GM21529 (cell line): ENCODE measurements around the gene CLDN3.
"Not testable (repeated sequence)": the region's sequence is repeated elsewhere in the genome, so short reads cannot be mapped to it uniquely, and the experiment has no call there.

ENCODE experiments used
- ATAC-seq: cut with Tn5 transposase; IDR thresholded peaks from one replicate; pipeline ENCODE4 v1.9.1; 2021; ENCODE audit not compliant: unreplicated experiment

The CLDN3 gene

GRCh38 chr7:73738220-73738611, 31.9 kb downstream of the CLDN3 start:
- ATAC-seq = peak; percentile 13

DNA sequence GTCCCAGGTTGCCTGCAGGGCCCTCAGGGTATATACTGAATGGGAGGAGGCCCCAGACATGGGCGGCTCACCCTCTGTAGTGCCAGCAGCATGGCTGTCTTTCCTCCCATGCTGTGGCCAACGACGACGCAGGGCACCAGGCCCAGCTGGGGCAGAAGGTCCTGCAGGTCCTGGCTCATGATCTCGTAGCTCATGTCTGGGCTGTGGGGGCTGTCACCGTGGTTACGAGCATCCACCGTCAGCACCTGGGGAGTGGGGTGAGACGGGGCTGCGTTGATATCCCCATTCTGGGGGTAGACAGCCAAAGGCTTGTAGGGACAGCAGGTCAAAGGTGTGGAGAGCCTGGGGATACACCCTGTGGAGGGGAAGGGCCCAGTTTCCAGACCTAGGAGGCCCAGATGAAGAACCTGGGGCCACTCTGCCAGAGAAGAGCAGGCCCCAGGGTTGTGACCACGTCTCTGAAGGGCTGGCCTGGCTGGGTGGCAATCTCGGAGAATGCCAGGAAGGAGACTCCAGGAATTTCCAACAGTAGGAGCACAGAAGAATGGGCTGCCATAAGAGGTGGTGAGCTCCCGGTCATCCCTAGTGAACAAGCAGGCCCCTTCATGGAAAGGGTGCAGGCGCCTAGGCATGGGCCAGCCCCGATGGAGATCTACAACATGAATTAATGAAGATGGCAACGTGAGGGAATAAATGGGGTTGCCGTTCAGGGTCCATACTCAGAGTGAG, 32.4 kb downstream of the CLDN3 start:
- ATAC-seq = no peak

DNA sequence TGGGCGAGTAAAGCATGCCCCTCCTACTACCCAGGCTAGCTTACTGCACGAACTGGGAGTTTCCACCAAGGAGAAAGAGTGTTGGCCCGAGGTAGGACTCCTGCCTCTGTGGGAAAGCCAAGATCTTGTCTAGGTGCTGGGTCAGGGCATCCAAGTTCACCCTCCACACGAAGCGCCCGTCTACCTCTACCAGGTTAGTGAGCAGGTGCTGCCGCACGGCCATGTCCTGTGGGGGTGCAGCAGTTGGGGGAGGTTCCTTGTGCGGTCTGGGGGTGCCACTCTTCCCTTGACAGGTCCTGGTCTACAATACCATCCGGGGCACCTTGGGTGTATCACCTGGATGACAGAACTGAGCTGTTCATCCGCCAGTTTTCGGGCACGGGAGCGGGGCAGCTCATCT, 33.2 kb downstream of the CLDN3 start:
- no peak for ATAC-seq

- ATAC-seq = no peak
These were observed 34.6 kb downstream of the CLDN3 start for GRCh38 chr7:73735528-73735905.

GRCh38 chr7:73734619-73735527, 35.2 kb downstream of the CLDN3 start:
- ATAC-seq = peak; percentile 46

- ATAC-seq = no peak
These were observed 37.7 kb downstream of the CLDN3 start for GRCh38 chr7:73732397-73732796.

- ATAC-seq = no peak
These were observed 39.6 kb downstream of the CLDN3 start for GRCh38 chr7:73730485-73730884.

DNA sequence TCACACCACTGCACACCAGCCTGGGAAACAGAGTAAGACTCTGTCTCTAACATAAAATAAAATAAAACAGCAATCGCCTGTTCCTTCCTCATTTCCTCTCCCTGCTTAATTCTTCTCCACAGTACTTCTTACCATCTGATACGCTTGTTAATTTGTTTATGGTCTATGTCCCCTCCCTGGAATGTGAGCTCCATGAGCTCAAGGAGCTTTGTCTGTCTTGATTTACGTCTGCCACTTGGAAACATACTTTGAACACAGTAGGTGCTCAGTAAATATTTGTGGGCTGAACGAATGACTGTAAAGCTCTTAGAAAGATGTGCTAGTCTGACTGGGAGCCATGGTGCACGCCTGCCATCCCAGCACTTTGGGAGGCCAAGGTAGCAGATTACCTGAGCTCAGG, 41.5 kb downstream of the CLDN3 start:
- ATAC-seq = no peak

DNA sequence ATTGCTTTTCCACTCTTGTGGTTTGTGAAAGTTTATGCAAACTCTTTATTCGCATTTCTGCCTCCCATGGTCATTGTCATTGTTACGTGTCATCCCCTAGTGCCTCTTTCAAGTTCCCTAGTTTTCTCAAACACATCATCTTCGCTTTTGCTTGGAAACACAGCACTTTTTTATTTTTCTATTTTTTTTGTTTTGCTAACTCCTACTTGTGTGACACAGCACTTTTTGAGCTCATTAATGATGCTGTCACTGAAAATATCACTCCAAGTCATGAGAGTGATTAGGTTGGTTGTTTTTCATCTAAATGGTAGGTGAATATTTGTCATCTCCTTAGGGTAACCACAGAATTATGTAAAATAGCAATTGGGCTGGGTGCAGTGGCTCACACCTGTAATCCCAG, 42.1 kb downstream of the CLDN3 start:
- ATAC-seq = no peak

DNA sequence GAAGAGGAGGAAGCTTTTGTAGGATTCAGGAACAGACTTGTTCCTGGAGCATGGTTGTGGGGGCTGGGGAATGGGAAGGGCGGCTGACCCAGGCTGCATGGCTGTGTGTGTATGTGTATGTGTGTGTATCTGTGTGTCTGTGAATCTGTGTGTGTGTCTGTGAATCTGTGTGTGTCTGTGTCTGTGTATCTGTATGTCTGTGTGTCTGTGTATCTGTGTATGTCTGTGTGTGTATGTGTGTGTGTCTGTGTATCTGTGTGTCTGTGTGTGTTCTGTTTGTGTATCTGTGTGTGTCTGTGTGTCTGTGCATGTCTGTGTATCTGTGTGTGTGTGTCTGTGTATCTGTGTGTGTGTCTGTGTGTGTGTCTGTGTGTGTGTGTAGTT, 44.0 kb downstream of the CLDN3 start:
- peak; percentile 17 for ATAC-seq

GRCh38 chr7:73723813-73724212, 46.3 kb downstream of the CLDN3 start:
- ATAC-seq = no peak

DNA sequence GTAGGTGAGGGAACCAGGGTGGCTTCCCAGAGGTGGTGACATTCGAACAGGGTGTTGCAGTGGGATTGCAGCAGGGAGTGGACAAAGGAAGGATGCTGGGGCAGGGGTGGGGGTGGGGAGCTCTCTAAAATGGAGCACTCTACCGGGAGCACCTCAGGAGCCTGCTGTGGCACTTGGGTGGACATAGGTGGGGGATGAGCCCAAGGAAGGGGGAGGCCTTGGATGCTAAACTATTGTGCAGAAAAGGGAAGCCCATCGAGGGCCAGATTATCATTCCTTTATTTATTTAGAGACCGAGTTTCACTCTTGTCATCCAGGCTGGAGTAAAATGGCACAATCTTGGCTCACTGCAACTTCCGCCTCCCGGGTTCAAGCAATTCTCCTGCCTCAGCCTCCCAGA, 47.3 kb downstream of the CLDN3 start:
- no peak for ATAC-seq

DNA sequence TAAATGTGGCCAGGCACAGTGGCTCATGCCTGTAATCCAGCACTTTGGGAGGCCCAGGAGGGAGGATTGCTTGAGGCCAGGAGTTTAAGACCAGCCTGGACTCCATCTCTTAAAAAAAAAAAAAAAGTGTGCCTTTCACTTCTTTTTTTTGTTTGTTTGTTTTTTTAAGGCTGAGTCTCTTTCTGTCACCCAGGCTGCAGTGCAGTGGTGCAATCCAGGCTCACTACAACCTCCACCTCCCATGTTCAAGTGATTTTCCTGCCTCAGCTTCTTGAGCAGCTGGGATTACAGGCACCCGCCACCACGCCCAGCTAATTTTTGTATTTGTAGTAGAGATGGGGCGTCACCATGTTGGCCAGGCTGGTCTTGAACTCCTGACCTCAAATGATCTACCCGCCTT, 47.9 kb downstream of the CLDN3 start:
- not testable (repeated sequence) for ATAC-seq

DNA sequence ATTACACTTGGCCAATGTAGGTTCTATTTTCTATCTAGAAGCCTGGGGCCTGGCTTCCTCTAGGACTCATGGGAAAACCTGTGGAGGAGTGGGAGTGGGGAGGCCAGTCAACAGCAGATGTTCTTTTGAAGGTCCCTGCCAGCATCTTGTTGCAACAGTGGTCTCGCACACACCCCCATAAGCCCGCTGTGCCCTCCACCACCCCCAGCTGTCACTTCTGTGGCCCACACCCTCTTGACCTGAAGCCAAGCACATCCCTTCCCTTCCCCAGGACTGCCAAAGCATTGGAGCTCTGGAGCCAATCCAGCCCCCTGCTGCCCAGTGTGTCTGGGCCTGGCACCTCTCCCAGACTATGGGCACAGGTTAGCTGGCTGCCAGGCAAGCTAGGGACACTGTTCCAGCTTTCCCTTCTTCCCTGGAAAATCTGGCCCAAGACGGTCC, 48.7 kb downstream of the CLDN3 start:
- ATAC-seq = no peak

DNA sequence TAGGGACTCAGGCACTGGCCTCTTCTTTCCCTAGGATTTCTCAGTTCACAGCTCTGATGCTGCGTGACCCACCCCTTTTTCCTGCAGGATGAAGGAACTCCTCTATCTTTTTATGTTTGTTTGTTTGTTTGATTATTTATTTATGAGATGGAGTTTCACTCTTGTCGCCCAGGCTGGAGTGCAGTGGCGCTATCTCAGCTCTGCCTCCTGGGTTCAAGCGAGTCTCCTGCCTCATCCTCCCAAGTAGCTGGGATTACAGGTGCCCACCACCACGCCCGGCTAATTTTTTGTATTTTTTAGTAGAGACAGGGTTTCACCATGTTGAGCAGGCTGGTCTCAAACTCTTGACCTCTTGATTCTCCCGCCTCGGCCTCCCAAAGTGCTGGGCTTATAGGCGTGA, 49.6 kb downstream of the CLDN3 start:
- ATAC-seq = not testable (repeated sequence)

- ATAC-seq = peak; percentile 23
These were observed 50.3 kb downstream of the CLDN3 start for GRCh38 chr7:73719806-73720169.
